Bronchial epithelial cell (primary cell): ENCODE measurements around the gene SERPINB13. TPM values are rescaled to one million over a fixed set of nuclear protein-coding genes. Genes with fewer than 3 reads are reported as not detected.

ENCODE experiments used
- DNase-seq: peaks from one replicate; pipeline ENCODE4 v3.0.0-alpha.2; 2010; ENCODE audit warnings: low read depth
- FAIRE-seq: peaks from 2 replicates; lab custom pipeline; 2011; peaks lifted over from hg19 to GRCh38; lab: Jason Lieb, UNC
- H3K27me3 ChIP-seq: 2 replicates; pipeline ENCODE4 v1.5.1; 2011; ENCODE audit warnings: low read length; ENCODE audit not compliant: control insufficient read depth, insufficient read depth
- H3K36me3 ChIP-seq: 2 replicates; pipeline ENCODE4 v1.5.1; 2011; ENCODE audit warnings: low read length; ENCODE audit not compliant: control insufficient read depth, insufficient read depth
- H3K4me3 ChIP-seq: 2 replicates; pipeline ENCODE4 v1.5.1; 2011; ENCODE audit warnings: mild to moderate bottlenecking, low read depth, low read length, control low read depth
- total RNA-seq: library from RNA; depleted of rRNA; stranded (reverse); fragments of >200 nt; gene quantifications from 2 replicates; pipeline ENCODE4 v1.2.1, GENCODE V29; 2014
- TF ChIP-seq, protein P1 (sequence below): IDR thresholded peaks from 2 replicates; pipeline ENCODE4 v1.5.1; 2011; ENCODE audit warnings: mild to moderate bottlenecking, moderate library complexity, low read length, control low read depth, inconsistent platforms; ENCODE audit not compliant: insufficient read depth, severe bottlenecking

Gene SERPINB13
- total RNA-seq, 1 donor from 2014 or later = 8.2 TPM

DNA sequence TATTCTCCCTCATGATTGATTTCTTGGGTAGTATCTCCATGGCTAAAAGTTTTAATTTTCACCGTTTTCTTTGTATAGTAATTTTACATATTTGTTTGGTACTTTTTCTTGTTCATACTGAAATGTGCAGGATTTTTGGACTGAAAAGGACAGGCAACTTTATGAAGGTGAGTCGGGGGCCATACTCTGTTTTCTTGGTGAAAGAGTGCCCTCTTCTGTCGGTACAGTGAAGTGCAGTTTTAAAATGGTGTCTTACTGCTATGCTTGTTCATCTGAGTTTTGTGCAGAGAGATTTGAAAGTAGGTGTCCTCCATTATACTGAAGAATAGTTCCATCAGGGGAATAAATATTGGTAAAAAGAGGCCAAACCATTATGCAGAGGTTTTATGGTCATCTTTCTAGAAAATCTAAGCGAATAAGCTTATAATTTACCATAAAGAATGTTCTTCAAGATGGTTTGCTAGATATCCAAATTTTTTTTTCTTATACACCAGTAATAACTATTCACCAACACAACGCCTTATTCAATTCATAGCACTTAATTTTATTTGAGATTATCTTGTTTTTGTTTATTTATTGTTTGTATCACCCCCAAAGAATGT, 8.7 kb upstream of the SERPINB13 start:
- no peak for FAIRE-seq
- peak; percentile 51 for DNase-seq

DNA sequence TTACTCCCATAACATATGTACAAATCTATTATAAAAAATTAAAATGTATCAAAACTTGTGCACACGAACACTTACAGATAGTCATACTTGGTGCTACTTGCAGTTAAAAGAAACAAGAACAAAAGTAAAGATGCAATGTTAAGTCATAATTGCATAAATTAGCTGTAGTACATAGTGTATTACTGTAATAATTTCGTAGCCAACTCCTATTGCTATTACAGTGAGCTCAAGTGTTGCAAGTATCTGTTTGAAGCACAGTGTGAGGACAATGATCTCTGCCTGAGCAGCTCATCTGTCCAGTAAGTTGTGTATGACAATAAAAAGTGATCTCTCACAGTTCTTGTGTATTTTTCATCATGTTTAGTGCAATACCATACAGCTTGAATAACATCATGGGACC, 7.5 kb upstream of the SERPINB13 start:
- Histone ChIP-seq H3K36me3 (no peaks in the 10 kb centered on the region), H3K27me3 (no peaks in the 10 kb centered on the region), H3K4me3 (no peak overlapping the region)
- TF ChIP-seq, protein P1, sequence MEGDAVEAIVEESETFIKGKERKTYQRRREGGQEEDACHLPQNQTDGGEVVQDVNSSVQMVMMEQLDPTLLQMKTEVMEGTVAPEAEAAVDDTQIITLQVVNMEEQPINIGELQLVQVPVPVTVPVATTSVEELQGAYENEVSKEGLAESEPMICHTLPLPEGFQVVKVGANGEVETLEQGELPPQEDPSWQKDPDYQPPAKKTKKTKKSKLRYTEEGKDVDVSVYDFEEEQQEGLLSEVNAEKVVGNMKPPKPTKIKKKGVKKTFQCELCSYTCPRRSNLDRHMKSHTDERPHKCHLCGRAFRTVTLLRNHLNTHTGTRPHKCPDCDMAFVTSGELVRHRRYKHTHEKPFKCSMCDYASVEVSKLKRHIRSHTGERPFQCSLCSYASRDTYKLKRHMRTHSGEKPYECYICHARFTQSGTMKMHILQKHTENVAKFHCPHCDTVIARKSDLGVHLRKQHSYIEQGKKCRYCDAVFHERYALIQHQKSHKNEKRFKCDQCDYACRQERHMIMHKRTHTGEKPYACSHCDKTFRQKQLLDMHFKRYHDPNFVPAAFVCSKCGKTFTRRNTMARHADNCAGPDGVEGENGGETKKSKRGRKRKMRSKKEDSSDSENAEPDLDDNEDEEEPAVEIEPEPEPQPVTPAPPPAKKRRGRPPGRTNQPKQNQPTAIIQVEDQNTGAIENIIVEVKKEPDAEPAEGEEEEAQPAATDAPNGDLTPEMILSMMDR = no peak
- DNase-seq (no peak), FAIRE-seq (no peak)

More for the DNA sequence above, 8.7 kb upstream of the SERPINB13 start:
- H3K4me3 ChIP-seq = no peak overlapping the region
- H3K36me3 ChIP-seq = no peaks in the 10 kb centered on the region
- H3K27me3 ChIP-seq = no peaks in the 10 kb centered on the region
- TF ChIP-seq, protein P1 = peak; percentile 71

GRCh38 chr18:63585988-63586387, 1.2 kb upstream of the SERPINB13 start:
- DNase-seq (no peak), FAIRE-seq (no peak)
- Histone ChIP-seq H3K36me3 (no peaks in the 10 kb centered on the region), H3K4me3 (no peak overlapping the region), H3K27me3 (no peaks in the 10 kb centered on the region)
- TF ChIP-seq, protein P1 = no peak

DNA sequence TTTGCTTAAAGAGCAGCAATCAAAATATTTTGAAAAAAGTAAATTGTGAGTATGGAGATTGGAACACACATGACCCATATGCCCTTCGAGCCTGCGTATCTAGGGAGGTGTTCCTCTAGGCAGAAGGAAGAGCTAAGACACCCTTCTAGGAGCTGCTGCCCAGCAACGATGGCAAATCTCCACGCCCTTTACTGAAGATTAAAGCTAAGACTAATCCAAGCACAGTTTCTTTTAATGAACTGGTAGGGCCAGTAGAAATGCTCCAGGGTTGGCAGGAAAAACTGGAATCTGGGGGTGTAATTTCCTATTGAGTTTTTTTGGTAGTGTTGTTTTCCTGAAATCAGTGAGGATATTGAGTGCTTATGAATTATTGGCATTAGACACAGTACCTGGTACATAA, 712 bp upstream of the SERPINB13 start:
- TF ChIP-seq, protein P1 = no peak
- peak; percentile 73 for DNase-seq
- Histone ChIP-seq H3K36me3 (no peaks in the 10 kb centered on the region), H3K27me3 (no peaks in the 10 kb centered on the region), H3K4me3 (no peak overlapping the region)
- no peak for FAIRE-seq

GRCh38 chr18:63588909-63589308, 1.8 kb downstream of the SERPINB13 start:
- peaks cover 3% of the 10 kb centered on the region for H3K36me3 ChIP-seq
- H3K27me3 ChIP-seq = no peaks in the 10 kb centered on the region
- no peak for FAIRE-seq
- peak; percentile 68 for DNase-seq
- TF ChIP-seq, protein P1 = no peak
- H3K4me3 ChIP-seq = no peak overlapping the region

DNA sequence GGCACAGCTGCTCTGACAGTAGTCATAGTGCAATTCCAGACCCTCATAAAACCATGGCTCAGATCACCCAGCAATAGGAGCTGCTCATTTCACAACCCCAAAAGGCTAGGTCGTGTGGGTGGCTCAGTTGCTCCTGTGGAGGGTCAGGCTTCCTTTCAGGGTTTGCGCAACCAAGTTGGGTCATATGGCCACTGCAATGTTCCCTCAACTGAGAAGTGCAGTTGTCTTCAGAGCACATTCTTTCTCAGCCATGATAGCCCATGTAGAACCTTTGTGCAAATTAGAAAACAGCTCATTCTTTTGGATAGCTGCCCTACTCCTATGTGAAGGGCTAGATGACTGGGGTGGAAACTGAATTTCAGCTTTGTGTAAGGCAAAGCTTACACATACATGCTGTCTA, 3.2 kb downstream of the SERPINB13 start:
- H3K27me3 ChIP-seq = no peaks in the 10 kb centered on the region
- TF ChIP-seq, protein P1 = no peak
- no peak for DNase-seq
- peak; percentile 28 for FAIRE-seq
- H3K4me3 ChIP-seq = no peak overlapping the region
- peaks cover 4% of the 10 kb centered on the region for H3K36me3 ChIP-seq
